ENCODE measurements around the gene RARRES1. TPM values are rescaled to one million over a fixed set of nuclear protein-coding genes. Genes with fewer than 3 reads are reported as not detected.

The RARRES1 gene, protein sequence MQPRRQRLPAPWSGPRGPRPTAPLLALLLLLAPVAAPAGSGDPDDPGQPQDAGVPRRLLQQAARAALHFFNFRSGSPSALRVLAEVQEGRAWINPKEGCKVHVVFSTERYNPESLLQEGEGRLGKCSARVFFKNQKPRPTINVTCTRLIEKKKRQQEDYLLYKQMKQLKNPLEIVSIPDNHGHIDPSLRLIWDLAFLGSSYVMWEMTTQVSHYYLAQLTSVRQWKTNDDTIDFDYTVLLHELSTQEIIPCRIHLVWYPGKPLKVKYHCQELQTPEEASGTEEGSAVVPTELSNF
- not detected in 2 replicates for total RNA-seq (2014; rRNA removed; shearing (Covaris generic); ENCODE audit: low replicate concordance)

DNA sequence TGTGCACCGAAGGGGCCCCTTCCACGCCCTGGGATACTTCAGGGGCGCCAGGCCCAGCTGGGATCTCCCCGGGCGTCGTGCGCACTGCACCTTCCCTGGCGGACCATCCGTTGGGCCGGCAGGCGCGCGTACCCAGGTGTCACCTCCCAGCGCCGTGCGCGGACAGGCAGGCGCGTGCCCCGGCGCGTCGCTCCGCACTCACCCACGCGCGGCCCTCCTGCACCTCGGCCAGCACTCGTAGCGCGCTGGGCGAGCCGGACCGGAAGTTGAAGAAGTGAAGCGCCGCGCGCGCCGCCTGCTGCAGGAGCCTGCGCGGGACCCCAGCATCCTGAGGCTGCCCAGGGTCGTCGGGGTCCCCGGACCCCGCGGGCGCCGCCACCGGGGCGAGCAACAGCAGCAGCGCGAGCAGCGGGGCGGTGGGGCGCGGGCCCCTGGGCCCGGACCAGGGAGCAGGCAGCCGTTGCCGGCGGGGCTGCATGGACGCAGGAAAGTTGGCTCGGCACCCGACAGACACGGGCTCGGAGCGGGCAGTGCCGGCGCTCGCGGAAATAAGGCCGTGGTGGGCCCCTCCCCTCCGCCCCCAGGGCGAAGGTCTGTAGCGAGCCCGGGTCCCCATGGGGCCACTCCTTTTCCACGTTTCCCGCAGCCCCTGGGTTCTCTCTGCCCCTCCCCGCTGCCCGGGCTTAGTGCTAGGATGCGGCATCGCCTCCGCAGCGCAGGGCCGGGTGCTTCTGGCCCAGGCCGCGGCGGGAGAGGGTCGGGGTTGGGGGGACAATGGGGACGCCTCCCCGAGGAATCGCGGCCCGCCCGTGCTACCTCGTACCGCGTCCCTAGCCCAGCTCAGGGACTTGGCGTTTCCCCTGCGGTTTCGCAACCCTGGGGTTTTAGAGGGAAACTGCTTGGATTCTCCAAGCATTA is at the start of gene RARRES1:
Gene RARRES1 (minus strand): TSS at position 520 of the 918 bp plus-strand sequence. CDS start 42 bp downstream, at position 478.
- no peak for DNase-seq (ENCODE audit: low read depth)
- in situ Hi-C loops (cut with HindIII; ENCODE audit: low pct_unique_long_range_greater_than_20kb, low sequenced_read_pairs), result no loop called here

GRCh38 chr3:158781849-158782248 is 49.6 kb upstream of the RARRES1 start:
- DNase-seq (ENCODE audit: low read depth), result no peak
- in situ Hi-C loops (cut with HindIII; ENCODE audit: low pct_unique_long_range_greater_than_20kb, low sequenced_read_pairs), result no loop called here

DNA sequence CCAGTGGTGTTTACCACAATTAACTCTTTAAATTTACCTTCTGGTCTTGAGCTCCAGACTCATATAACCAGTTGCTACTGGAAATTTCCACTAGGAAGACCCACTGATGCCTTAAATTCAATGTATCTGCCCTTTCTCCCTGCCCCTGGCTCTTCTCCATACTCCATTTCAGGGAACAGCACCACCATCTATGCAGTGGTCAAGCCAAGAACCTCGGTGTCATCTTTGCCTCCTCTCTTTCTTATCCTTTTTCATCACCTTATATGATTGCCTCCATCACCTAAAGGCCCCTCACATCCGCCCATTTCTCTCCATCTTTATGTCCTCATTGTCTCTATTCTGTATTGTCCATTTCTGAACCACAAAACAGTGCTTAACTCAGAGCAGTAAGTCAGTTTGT is 48.9 kb upstream of the RARRES1 start:
- in situ Hi-C loops (cut with HindIII; ENCODE audit: low pct_unique_long_range_greater_than_20kb, low sequenced_read_pairs), result no loop called here
- no peak for DNase-seq (ENCODE audit: low read depth)

DNA sequence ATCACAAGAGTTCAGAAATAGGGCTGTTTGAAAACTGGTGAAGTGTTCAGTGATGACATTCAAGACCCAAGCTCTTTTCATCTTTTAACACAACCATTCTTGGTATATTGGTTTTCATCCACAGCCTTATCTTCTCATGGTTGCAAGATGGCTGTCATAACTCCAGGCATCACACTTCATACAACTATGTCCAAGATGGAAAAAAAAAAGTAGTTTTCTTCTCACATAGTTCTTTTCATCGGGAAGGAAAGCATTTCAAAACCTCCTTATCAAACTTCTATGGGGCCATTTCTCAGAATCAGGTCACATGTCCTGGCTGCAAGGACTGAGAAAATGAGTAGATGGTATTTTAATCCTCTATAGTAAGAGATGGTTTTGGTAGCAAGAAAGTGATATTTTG is 48.5 kb upstream of the RARRES1 start:
- in situ Hi-C loops (cut with HindIII; ENCODE audit: low pct_unique_long_range_greater_than_20kb, low sequenced_read_pairs), result no loop called here
- no peak for DNase-seq (ENCODE audit: low read depth)

DNA sequence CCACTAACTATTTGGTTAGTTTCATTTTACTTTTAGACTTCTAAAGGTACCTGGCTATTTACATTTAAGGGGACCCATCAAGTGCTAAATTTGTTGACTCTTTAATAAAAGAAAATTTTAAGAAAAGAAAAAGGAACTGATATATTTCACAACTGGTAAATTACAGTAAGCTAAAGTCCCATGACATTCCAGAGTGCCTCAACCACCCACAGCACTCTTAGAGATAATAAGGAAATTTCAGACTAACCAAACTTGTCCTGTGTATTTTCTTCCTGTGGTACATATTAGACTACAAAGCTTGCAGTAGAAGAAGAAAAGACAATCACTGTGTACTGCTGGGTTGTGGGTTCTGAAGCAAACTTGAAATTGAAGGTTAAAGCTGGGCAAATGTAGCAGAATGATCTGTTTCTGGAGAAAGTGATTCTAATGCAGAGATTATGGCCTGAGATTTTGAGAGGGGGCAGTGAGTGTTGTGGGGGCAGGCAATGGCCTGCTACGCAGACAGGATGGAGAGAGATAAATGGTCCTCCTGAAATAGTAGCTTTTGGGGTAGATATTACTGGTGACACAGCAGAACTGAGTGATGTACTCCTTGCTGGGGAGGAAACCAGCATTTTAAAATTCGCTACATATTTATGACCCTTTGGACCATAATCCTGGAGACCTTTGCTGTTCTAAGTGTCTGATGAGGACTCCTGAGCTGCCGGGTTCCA is 45.1 kb upstream of the RARRES1 start:
- in situ Hi-C loops (cut with HindIII; ENCODE audit: low pct_unique_long_range_greater_than_20kb, low sequenced_read_pairs), result loop anchor here (5.0 kb wide), 1 partner anchor 105 kb away; the partner anchor contains the start of gene LXN
- no peak for DNase-seq (ENCODE audit: low read depth)

GRCh38 chr3:158776531-158776930 is 44.3 kb upstream of the RARRES1 start:
- in situ Hi-C loops (cut with HindIII; ENCODE audit: low pct_unique_long_range_greater_than_20kb, low sequenced_read_pairs), result loop anchor here (5.0 kb wide), 1 partner anchor 104 kb away; the partner anchor contains the start of gene LXN
- DNase-seq (ENCODE audit: low read depth), result no peak

GRCh38 chr3:158775426-158776410 is 43.5 kb upstream of the RARRES1 start:
- DNase-seq (ENCODE audit: low read depth), result peak; percentile 55
- in situ Hi-C loops (cut with HindIII; ENCODE audit: low pct_unique_long_range_greater_than_20kb, low sequenced_read_pairs), result loop anchor here (5.0 kb wide), 1 partner anchor 103 kb away; the partner anchor contains the start of gene LXN

GRCh38 chr3:158774965-158775364 is 42.7 kb upstream of the RARRES1 start:
- in situ Hi-C loops (cut with HindIII; ENCODE audit: low pct_unique_long_range_greater_than_20kb, low sequenced_read_pairs), result loop anchor here (5.0 kb wide), 1 partner anchor 103 kb away; the partner anchor contains the start of gene LXN
- no peak for DNase-seq (ENCODE audit: low read depth)

DNA sequence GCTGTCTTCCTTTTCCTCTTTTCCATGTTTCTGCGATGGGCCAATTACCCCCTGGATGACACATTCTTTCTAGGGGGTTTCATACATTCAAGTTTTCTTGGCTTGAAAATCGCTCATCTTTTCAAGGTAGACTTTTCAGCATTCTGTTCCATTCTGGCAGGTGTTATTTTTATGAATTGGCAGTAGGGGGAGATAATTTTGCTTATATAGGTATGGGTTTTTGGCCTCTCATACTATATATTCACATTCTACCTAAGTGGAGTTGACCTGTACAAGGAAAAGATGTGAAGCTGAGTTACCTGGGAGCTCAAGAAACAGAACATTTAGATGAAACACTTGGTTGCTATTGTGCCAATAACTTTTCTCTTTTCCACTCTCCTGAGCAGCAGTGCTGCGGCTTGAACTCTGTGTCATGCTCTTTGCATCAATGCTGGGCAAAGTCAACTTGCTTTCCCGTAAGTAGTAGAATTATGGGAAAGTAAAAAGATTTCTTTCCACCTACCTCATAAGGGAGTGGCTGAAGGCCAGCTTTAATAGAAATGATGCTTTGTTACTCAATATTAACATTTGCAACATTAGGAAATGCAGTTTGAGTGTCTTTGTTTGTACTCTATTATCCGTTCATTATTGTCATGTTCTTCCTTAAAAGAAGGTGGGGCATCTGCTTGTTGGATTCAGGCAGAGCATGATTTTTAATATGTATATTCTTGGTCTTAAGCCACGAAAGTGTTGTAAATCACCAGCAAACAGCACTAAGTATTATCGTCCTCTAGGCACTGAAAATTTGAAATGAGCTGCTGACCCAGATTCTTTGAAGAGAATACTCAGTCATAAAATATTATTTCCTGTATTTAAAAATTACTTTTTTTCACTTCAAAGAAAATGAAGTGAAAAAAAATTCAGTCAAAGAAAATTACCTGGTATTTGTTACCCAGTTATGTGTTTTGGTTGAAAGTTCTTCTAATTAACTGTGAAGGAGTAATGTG is 41.9 kb upstream of the RARRES1 start:
- no peak for DNase-seq (ENCODE audit: low read depth)
- in situ Hi-C loops (cut with HindIII; ENCODE audit: low pct_unique_long_range_greater_than_20kb, low sequenced_read_pairs), result no loop called here

DNA sequence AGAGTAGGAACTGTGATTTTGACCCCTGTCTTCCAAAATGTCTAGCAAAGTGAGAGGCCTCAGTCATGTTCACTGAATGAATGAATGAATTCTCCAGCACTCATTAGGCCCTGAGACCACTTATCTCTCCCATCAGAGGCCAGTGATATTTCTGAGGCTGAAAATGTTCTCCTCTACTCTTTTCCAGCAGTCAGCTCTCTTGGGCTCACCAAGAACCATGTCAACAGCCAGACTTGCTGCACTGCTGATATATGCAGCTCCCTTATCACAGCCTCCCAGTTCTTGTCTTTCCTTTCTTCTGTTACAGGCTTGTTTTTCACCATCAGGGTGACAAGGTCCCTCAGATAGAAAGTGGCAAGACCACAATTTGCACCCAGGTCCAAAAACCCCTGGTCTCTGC is 40.9 kb upstream of the RARRES1 start:
- no peak for DNase-seq (ENCODE audit: low read depth)
- in situ Hi-C loops (cut with HindIII; ENCODE audit: low pct_unique_long_range_greater_than_20kb, low sequenced_read_pairs), result no loop called here

- DNase-seq (ENCODE audit: low read depth), result no peak
- in situ Hi-C loops (cut with HindIII; ENCODE audit: low pct_unique_long_range_greater_than_20kb, low sequenced_read_pairs), result no loop called here
These were observed 39.7 kb upstream of the RARRES1 start for GRCh38 chr3:158771982-158772381.

GRCh38 chr3:158771577-158771976 is 39.3 kb upstream of the RARRES1 start:
- in situ Hi-C loops (cut with HindIII; ENCODE audit: low pct_unique_long_range_greater_than_20kb, low sequenced_read_pairs), result no loop called here
- DNase-seq (ENCODE audit: low read depth), result no peak

DNA sequence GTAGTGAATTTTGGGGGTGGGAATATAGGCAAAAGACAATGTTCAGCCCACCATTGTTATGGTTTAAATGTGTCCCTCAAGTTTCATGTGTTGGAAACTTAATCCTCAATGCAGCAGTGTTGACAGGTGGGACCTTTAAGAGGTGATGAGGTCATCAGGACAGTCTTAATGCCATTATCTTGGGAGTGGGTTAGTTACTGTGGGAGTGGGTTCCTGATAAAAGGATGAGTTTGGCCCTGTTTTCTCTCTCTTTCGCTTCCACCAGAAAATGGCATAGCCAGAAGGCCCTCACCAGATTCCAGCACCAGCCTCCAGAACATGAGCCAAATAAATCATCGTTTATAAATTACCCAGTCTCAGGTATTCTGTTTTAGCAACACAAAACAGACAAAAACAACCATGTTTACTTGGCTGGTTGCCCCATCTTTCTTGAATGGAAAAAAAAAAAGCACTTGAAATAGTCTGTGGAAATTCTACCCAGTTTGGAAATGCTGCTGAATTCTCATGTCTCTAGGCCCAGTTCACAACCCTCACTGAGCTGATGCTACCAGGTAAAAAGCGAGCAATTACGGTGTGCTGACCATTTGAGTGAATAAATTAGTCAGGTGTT is 38.6 kb upstream of the RARRES1 start:
- no peak for DNase-seq (ENCODE audit: low read depth)
- in situ Hi-C loops (cut with HindIII; ENCODE audit: low pct_unique_long_range_greater_than_20kb, low sequenced_read_pairs), result no loop called here

- in situ Hi-C loops (cut with HindIII; ENCODE audit: low pct_unique_long_range_greater_than_20kb, low sequenced_read_pairs), result no loop called here
- no peak for DNase-seq (ENCODE audit: low read depth)
These were observed 37.9 kb upstream of the RARRES1 start for GRCh38 chr3:158769952-158770740.

- in situ Hi-C loops (cut with HindIII; ENCODE audit: low pct_unique_long_range_greater_than_20kb, low sequenced_read_pairs), result no loop called here
- DNase-seq (ENCODE audit: low read depth), result no peak
These were observed 37.3 kb upstream of the RARRES1 start for GRCh38 chr3:158769549-158769948.

Measured in Caki2 (cell line).